GM12891 (cell line): Measurements from ENCODE around the gene YWHAB.

Experiments
- PAX5 ChIP-seq: IDR thresholded peaks from 2 replicates; pipeline ENCODE4 v1.6.1; 2011; ENCODE audit warnings: low read length, moderate library complexity, mild to moderate bottlenecking; ENCODE audit not compliant: insufficient read depth, severe bottlenecking
- POLR2A ChIP-seq: IDR thresholded peaks from 2 replicates; pipeline ENCODE4 v1.6.1; 2011; ENCODE audit warnings: low read depth, low read length, control low read depth
- POLR2AphosphoS5 ChIP-seq: IDR thresholded peaks from 2 replicates; pipeline ENCODE4 v1.6.1; 2011; ENCODE audit warnings: low read depth, low read length, control low read depth
- POU2F2 ChIP-seq: IDR thresholded peaks from 2 replicates; pipeline ENCODE4 v1.6.1; 2011; ENCODE audit warnings: low read depth, mild to moderate bottlenecking, control low read depth, low read length, moderate library complexity
- SPI1 ChIP-seq: IDR thresholded peaks from 2 replicates; pipeline ENCODE4 v1.6.1; 2011; ENCODE audit warnings: low read depth, low read length, control low read depth
- TAF1 ChIP-seq: IDR thresholded peaks from 2 replicates; pipeline ENCODE4 v1.6.1; 2011; ENCODE audit warnings: low read depth, low read length, control low read depth

DNA sequence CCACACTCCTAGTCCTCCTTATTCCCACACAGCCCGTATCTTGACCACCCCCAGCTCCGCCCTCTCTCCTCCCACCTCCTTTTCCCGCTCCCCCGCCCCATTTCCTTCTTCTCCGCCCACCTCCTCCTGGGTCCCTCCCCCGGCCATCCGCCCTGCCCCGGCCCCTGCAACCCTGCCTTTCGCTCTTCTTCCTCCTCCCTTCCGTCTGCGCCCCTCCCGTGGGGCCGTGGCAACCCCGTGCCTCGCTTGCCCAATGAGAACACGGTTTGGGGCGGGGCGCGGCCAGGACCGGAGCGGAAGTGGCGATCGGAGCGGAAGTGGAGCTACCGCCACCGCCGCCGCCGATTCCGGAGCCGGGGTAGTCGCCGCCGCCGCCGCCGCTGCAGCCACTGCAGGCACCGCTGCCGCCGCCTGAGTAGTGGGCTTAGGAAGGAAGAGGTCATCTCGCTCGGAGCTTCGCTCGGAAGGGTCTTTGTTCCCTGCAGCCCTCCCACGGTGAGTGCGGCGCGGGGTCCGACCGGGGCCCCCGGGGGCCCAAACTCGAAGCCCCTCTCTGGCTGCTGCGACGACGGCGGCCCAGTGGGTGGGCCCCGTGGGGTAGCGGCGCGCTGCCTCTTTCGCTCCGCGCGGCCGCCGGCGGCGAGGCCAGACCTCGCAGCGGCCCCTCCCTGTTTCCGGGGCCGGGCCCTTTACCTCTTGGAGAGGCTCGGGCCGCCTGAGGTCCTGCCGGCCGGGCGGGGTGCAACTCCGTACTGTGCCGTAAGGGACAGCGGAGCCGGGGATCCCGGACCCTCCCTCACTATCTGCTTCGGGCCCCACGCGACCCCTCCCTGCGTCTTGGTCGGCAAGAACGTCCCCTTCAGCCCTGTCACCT is at the start of gene YWHAB:
- TF ChIP-seq POLR2A (peak; percentile 83), POLR2AphosphoS5 (peak; percentile 72), TAF1 (peak; percentile 68; the same call in 1 of the 2 replicates), POU2F2 (peak; percentile 61; the same call in 1 of the 2 replicates), SPI1 (peak; percentile 56; the same call in 1 of the 2 replicates), PAX5 (no peak)
